Loucy (cell line): ENCODE measurements around the gene RC3H1.

Experiments
- CTCF ChIP-seq: fragments of 200-600 bp; sonication (generic); conservative IDR thresholded peaks from 2 replicates; pipeline ENCODE4 v1.5.1; 2014; ENCODE audit warnings: mild to moderate bottlenecking, antibody characterized with exemption, low read length
- EZH2phosphoT487 ChIP-seq: fragments of 200-600 bp; IDR thresholded peaks from 2 replicates; pipeline ENCODE4 v1.6.1; 2018; ENCODE audit warnings: antibody characterized with exemption, mild to moderate bottlenecking, moderate library complexity, borderline replicate concordance

DNA sequence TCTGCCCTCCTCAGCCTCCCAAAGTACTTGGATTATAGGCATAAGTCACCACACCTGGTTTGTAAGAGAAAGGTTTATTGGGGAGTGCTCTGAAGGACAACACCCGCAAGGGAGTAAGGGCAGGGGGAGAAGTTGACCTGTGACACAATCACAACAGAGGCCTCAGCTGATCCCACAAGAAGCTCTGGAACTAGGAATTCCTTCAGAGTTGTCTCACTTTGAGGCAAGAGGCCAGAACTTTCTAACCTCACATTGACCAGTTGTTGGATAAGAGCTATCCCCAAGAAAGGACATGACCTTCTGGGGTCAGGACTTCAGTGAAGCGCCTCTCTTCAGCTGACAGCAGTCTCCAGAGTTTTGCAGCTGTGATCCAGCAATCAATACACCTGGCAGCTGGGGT, 27.4 kb upstream of the RC3H1 start:
- TF ChIP-seq CTCF (no peak), EZH2phosphoT487 (no peak)
